OCI-LY1 (cell line): ENCODE measurements around the gene VPS11.

ENCODE experiments used
- H2AFZ ChIP-seq: fragments of 200-600 bp; sonication (generic), shearing (Covaris generic); 2 replicates; pipeline ENCODE4 v1.6.0; 2014; ENCODE audit warnings: antibody characterized with exemption, mild to moderate bottlenecking, low read length
- H3F3A ChIP-seq: fragments of 200-600 bp; sonication (generic), shearing (Covaris generic); 2 replicates; pipeline ENCODE4 v1.6.0; 2014; ENCODE audit warnings: mild to moderate bottlenecking, antibody characterized with exemption, low read length, moderate library complexity; ENCODE audit not compliant: insufficient read depth
- H3K27ac ChIP-seq: fragments of 200-600 bp; sonication (generic); 2 replicates; pipeline ENCODE4 v1.5.1; 2014; ENCODE audit warnings: low read length, mixed run types, mild to moderate bottlenecking, low read depth; ENCODE audit not compliant: poor library complexity, severe bottlenecking
- H3K27me3 ChIP-seq: fragments of 200-600 bp; sonication (generic); 2 replicates; pipeline ENCODE4 v1.6.0; 2014; ENCODE audit warnings: antibody characterized with exemption, mild to moderate bottlenecking, low read length, moderate library complexity; ENCODE audit not compliant: insufficient read depth
- H3K36me3 ChIP-seq: fragments of 200-600 bp; sonication (generic); 2 replicates; pipeline ENCODE4 v1.6.1; 2014; ENCODE audit warnings: mild to moderate bottlenecking, antibody characterized with exemption, low read length, moderate library complexity, mixed read lengths; ENCODE audit not compliant: insufficient read depth
- H3K4me1 ChIP-seq: fragments of 200-600 bp; sonication (generic); 2 replicates; pipeline ENCODE4 v1.5.1; 2014; ENCODE audit warnings: mild to moderate bottlenecking, low read length, moderate library complexity; ENCODE audit not compliant: insufficient read depth, severe bottlenecking
- H3K4me2 ChIP-seq: fragments of 200-600 bp; sonication (generic), shearing (Covaris generic); 2 replicates; pipeline ENCODE4 v1.6.1; 2014; ENCODE audit warnings: low read length
- H3K4me3 ChIP-seq: fragments of 200-600 bp; sonication (generic); 2 replicates; pipeline ENCODE4 v1.5.1; 2014; ENCODE audit warnings: low read length, low read depth, mild to moderate bottlenecking, mixed read lengths; ENCODE audit not compliant: poor library complexity, severe bottlenecking
- H3K79me2 ChIP-seq: fragments of 200-600 bp; shearing (Covaris generic); 2 replicates; pipeline ENCODE4 v1.6.1; 2016; ENCODE audit warnings: mixed run types, low read length, mixed read lengths; ENCODE audit not compliant: insufficient read depth
- H3K9ac ChIP-seq: fragments of 200-600 bp; sonication (generic), shearing (Covaris generic); 2 replicates; pipeline ENCODE4 v1.6.1; 2014; ENCODE audit warnings: mild to moderate bottlenecking, low read length, mixed read lengths
- H3K9me2 ChIP-seq: fragments of 200-600 bp; sonication (generic), shearing (Covaris generic); 2 replicates; pipeline ENCODE4 v1.6.1; 2014; ENCODE audit warnings: low read depth, mild to moderate bottlenecking, low read length, mixed read lengths
- H3K9me3 ChIP-seq: fragments of 200-600 bp; shearing (Covaris generic); 2 replicates; pipeline ENCODE4 v1.6.1; 2014; ENCODE audit warnings: low read length, mixed read lengths
- H4K20me1 ChIP-seq: fragments of 200-600 bp; sonication (generic), shearing (Covaris generic); 2 replicates; pipeline ENCODE4 v1.6.0; 2016; ENCODE audit warnings: mild to moderate bottlenecking, low read length; ENCODE audit not compliant: insufficient read depth
- CTCF ChIP-seq: fragments of 200-600 bp; sonication (generic), shearing (Covaris generic); IDR thresholded peaks from 2 replicates; pipeline ENCODE4 v1.5.1; 2017; ENCODE audit warnings: mild to moderate bottlenecking, antibody characterized with exemption, low read length, moderate library complexity, mixed read lengths
- EZH2 ChIP-seq: fragments of 200-600 bp; sonication (generic), shearing (Covaris generic); IDR thresholded peaks from 2 replicates; pipeline ENCODE4 v1.8.0; 2017; ENCODE audit warnings: borderline replicate concordance, mixed run types, mild to moderate bottlenecking, antibody characterized with exemption, low read length, moderate library complexity, mixed read lengths

The VPS11 gene

GRCh38 chr11:119087747-119088241 is 20.2 kb downstream of the VPS11 start:
- peaks cover 20% of the 10 kb centered on the region for H3K36me3 ChIP-seq
- no peaks in the 10 kb centered on the region for H3K9me3 ChIP-seq
- H3K27ac ChIP-seq, result peak overlapping the region; percentile 52
- no peaks in the 10 kb centered on the region for H4K20me1 ChIP-seq
- H2AFZ ChIP-seq, result no peak overlapping the region
- H3K79me2 ChIP-seq, result peaks cover 9% of the 10 kb centered on the region; the same call in 1 of the 2 replicates
- no peak for TF ChIP-seq CTCF
- TF ChIP-seq EZH2, result no peak
- no peaks in the 10 kb centered on the region for H3K27me3 ChIP-seq
- H3K9me2 ChIP-seq, result no peaks in the 10 kb centered on the region
- peaks cover 3% of the 10 kb centered on the region for H3F3A ChIP-seq
- peak overlapping the region; percentile 19; the same call in 1 of the 2 replicates for H3K4me2 ChIP-seq
- no peak overlapping the region for H3K4me3 ChIP-seq
- no peak overlapping the region; the same call in 1 of the 2 replicates for H3K9ac ChIP-seq
- peaks cover 32% of the 10 kb centered on the region for H3K4me1 ChIP-seq

- H4K20me1 ChIP-seq, result no peaks in the 10 kb centered on the region
- peaks cover 3% of the 10 kb centered on the region for H3F3A ChIP-seq
- H3K9me2 ChIP-seq, result no peaks in the 10 kb centered on the region
- H3K4me1 ChIP-seq, result peaks cover 38% of the 10 kb centered on the region
- TF ChIP-seq EZH2 (no peak), CTCF (no peak)
- H3K27ac ChIP-seq, result peak overlapping the region; percentile 52
- peaks cover 26% of the 10 kb centered on the region for H3K36me3 ChIP-seq
- H3K4me3 ChIP-seq, result no peak overlapping the region
- no peak overlapping the region for H3K9ac ChIP-seq
- H3K4me2 ChIP-seq, result no peak overlapping the region
- H3K27me3 ChIP-seq, result no peaks in the 10 kb centered on the region
- H2AFZ ChIP-seq, result no peak overlapping the region
- peaks cover 10% of the 10 kb centered on the region; the same call in 1 of the 2 replicates for H3K79me2 ChIP-seq
- no peaks in the 10 kb centered on the region for H3K9me3 ChIP-seq
Measured at GRCh38 chr11:119088406-119088805, 20.8 kb downstream of the VPS11 start.

DNA sequence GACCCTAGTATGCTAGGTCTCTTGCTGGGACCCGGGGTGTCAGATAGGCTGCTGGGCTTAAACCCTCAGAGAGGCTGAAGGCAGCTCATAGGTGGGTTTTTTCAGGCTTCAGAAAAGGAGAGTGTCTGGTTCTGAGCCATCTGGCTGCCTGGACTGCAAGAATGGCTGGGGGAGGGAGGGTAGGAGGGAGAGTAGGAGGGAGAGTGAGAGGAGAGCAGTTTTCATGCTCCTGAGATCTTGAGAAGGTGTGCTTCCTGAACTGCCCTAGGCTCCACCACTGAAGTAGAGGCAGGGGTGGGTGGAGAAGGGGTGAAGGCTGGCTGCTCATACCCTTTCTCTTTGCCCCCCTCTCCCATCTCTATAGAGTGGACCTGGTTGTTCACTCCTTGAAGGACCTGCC is 21.7 kb downstream of the VPS11 start:
- Histone ChIP-seq H3K27me3 (no peaks in the 10 kb centered on the region), H3K9me2 (no peaks in the 10 kb centered on the region), H3K4me2 (no peak overlapping the region), H3K9ac (no peak overlapping the region), H2AFZ (no peak overlapping the region), H3K79me2 (peaks cover 19% of the 10 kb centered on the region), H3K4me3 (no peak overlapping the region), H3K36me3 (peaks cover 35% of the 10 kb centered on the region), H3F3A (peaks cover 3% of the 10 kb centered on the region), H3K27ac (peak overlapping the region; percentile 10), H3K4me1 (peaks cover 39% of the 10 kb centered on the region), H4K20me1 (no peaks in the 10 kb centered on the region), H3K9me3 (no peaks in the 10 kb centered on the region)
- no peak for TF ChIP-seq EZH2
- no peak for TF ChIP-seq CTCF
